22Rv1 (cell line): ENCODE results near the gene LAMA3.

Experiments used
- H3K27ac ChIP-seq: fragments of 450-650 bp; 2 replicates; pipeline ENCODE4 v1.5.1; 2017
- ZFX ChIP-seq: fragments of 450-650 bp; IDR thresholded peaks from 2 replicates; pipeline ENCODE4 v1.6.1; 2017; ENCODE audit warnings: antibody characterized with exemption, borderline replicate concordance
- TF ChIP-seq, protein P1 (sequence below): fragments of 450-650 bp; IDR thresholded peaks from 2 replicates; pipeline ENCODE4 v1.5.1; 2017; ENCODE audit warnings: mild to moderate bottlenecking

Gene LAMA3

GRCh38 chr18:23723121-23723520 is 33.9 kb downstream of the LAMA3 start:
- H3K27ac ChIP-seq, result no peak overlapping the region
- TF ChIP-seq ZFX, result no peak
- TF ChIP-seq, protein P1, sequence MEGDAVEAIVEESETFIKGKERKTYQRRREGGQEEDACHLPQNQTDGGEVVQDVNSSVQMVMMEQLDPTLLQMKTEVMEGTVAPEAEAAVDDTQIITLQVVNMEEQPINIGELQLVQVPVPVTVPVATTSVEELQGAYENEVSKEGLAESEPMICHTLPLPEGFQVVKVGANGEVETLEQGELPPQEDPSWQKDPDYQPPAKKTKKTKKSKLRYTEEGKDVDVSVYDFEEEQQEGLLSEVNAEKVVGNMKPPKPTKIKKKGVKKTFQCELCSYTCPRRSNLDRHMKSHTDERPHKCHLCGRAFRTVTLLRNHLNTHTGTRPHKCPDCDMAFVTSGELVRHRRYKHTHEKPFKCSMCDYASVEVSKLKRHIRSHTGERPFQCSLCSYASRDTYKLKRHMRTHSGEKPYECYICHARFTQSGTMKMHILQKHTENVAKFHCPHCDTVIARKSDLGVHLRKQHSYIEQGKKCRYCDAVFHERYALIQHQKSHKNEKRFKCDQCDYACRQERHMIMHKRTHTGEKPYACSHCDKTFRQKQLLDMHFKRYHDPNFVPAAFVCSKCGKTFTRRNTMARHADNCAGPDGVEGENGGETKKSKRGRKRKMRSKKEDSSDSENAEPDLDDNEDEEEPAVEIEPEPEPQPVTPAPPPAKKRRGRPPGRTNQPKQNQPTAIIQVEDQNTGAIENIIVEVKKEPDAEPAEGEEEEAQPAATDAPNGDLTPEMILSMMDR, result no peak

- H3K27ac ChIP-seq, result no peak overlapping the region
- TF ChIP-seq, protein P1, result no peak
- TF ChIP-seq ZFX, result no peak
These were observed 35.4 kb downstream of the LAMA3 start for GRCh38 chr18:23724681-23725080.

DNA sequence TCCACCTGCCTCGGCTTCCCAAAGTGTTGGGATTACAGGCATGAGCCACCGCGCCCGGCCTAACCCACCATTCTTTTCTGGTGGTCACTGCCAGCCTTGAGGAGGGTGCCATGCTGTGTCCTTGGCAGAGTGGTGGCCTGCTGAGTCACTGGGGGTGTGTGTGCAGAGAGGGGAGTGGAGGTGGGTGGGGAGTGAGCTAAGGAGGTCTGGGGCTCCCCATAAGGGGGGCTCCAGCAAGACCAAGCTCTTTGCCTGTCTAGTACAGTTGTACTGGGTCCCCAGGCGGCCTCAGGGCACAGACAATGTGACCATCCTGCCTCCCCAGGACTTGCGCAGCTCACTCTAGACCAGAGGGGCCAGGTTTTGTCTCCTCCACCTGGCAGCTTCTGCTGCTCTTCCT is 36.1 kb downstream of the LAMA3 start:
- TF ChIP-seq ZFX, result no peak
- TF ChIP-seq, protein P1, result no peak
- no peak overlapping the region for H3K27ac ChIP-seq

DNA sequence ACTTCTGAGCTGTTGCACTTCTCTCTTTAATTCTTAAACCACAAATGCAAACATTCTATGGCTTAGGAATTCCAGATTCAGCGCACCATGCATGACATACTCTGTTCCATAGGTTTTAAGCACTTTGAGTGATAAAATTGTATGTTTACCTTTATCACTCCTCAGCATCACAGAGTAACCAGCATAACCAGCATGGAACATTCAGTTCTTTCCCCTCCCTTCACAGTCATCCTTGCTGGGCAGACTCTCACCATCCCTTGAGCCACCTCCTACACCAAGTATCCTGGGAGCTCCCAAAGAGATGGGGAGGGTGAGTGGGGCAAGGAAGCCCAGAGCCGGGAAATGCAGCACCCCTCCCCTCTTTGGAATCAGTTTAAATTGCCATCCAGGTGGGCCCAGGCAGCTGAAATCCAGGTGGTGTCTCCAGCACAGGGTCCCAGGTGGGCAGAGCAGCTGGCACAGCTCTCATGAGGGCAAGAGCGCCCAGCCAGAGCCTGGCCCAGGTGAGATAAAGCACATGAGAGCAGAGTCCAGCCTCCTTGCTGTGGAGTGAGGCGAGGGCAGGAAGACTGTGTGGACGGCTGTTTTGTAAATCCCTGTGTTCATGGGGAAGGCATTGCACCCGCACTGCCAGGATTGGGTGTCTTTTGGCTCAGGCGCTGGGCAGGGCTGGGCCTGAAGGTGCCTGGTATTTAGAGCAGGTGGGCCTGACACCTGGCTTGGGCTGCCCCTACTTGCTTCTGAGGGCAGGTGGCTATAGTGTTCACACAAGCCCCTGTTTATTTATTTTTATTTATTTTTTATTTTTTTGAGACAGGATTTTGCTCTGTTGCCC is 36.8 kb downstream of the LAMA3 start:
- TF ChIP-seq, protein P1, result no peak
- no peak for TF ChIP-seq ZFX
- H3K27ac ChIP-seq, result no peak overlapping the region

DNA sequence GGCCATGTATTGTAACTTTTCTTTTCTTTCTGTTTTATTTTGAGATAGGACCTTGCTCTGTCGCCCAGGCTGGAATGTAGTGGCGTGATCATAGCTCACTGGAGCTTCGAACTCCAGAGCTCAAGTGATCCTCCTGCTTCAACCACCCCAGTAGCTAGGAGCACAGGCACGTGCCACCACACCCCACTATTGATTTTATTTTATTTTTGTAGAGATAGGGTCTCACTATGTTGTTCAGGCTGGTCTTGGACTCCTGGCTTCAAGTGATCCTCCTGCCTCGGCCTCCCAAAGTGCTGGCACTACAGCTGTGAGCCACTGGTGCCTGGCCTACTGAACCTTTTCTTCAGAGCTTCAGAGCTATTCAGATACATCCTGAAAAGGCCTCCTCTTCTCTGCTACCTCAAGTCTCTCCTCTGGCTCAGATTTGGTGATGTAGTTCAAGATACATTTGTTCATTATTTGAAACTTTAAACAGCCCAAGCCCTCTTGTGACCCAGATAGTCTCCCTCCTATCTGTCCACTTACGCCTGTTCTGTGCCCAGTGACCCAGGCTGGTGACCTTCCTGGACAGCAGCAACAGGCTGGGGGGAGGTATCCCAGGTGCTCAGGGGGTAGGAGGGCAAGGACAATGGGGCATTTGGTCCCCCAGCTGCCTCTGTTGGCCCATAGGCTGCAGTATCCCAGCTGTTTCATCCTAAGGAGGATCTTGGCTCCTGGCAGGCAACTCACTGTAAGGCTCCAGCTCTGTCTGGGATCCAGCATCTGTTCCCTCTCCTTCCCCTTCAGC is 38.6 kb downstream of the LAMA3 start:
- no peak overlapping the region for H3K27ac ChIP-seq
- no peak for TF ChIP-seq ZFX
- TF ChIP-seq, protein P1, result no peak

- H3K27ac ChIP-seq, result no peak overlapping the region
- TF ChIP-seq ZFX, result no peak
- TF ChIP-seq, protein P1, result no peak
These were observed 41.6 kb downstream of the LAMA3 start for GRCh38 chr18:23730857-23731256.

DNA sequence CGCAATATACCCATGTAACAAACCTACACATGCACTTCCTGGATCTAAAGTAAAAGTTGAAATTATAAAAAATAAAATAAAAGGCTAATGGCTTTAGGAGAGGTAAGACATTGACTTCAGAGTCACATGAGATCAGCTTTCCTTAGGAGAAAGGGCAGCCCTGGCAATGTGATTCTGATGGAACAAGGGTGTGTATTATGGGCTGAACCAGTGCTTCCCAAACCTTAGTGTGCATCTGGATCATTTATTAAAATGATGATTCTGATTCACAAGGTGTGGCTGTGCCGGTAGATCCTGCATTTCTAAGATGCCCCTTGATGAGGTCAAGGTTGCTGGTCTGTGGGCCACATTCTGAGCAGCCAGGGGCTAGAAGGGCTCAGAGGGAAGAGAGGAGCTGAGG is 42.6 kb downstream of the LAMA3 start:
- H3K27ac ChIP-seq, result no peak overlapping the region
- TF ChIP-seq, protein P1, result no peak
- TF ChIP-seq ZFX, result no peak
